ENCODE data around the gene CDHR5. TPM values are rescaled to one million over a fixed set of nuclear protein-coding genes. Genes with fewer than 3 reads are reported as not detected.

Gene CDHR5
- polyA plus RNA-seq, 2 donors: 0.02 to 0.08 TPM

- H3K4me1 ChIP-seq (ENCODE audit: control insufficient read depth in 2 of 2, insufficient read depth in 2 of 2, low read length in 1 of 2): peaks cover 10 to 33% of the 10 kb centered on the region in 2 donors
- H3K36me3 ChIP-seq (ENCODE audit: control insufficient read depth in 2 of 2, insufficient read depth in 2 of 2, low read length in 1 of 2): peaks cover 0 to 13% of the 10 kb centered on the region in 2 donors
- no peaks in the 10 kb centered on the region for H3K9me3 ChIP-seq (ENCODE audit: control insufficient read depth in 2 of 2, insufficient read depth in 1 of 2, low read depth in 1 of 2, low read length in 1 of 2)
- H3K4me3 ChIP-seq (ENCODE audit: low read depth in 1 of 2, low read length in 2 of 2): peak overlapping the region in 1 of 2 donors; percentile 28
- WGBS, 2 donors: 33 to 44% methylated on average over 55 of the region's 55 CpGs
- peaks cover 0 to 18% of the 10 kb centered on the region in 2 donors for H3K27me3 ChIP-seq (ENCODE audit: control insufficient read depth in 1 of 2, insufficient read depth in 2 of 2, low read length in 2 of 2)
- H3K27ac ChIP-seq (ENCODE audit: low read depth in 2 of 2, low read length in 1 of 2): no peak overlapping the region
Measured at GRCh38 chr11:637593-638521, 13.1 kb upstream of the CDHR5 start.

DNA sequence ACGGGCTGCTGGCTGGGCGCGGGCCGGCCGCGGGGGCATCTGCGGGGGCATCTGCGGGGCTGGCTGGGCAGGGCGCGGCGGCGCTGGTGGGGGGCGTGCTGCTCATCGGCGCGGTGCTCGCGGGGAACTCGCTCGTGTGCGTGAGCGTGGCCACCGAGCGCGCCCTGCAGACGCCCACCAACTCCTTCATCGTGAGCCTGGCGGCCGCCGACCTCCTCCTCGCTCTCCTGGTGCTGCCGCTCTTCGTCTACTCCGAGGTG is 12.5 kb upstream of the CDHR5 start:
- H3K4me3 ChIP-seq (ENCODE audit: low read depth in 1 of 2, low read length in 2 of 2): peak overlapping the region; percentile 11 to 28
- no peaks in the 10 kb centered on the region for H3K9me3 ChIP-seq (ENCODE audit: control insufficient read depth in 2 of 2, insufficient read depth in 1 of 2, low read depth in 1 of 2, low read length in 1 of 2)
- H3K36me3 ChIP-seq (ENCODE audit: control insufficient read depth in 2 of 2, insufficient read depth in 2 of 2, low read length in 1 of 2): peaks cover 0 to 10% of the 10 kb centered on the region in 2 donors
- 3 to 6% methylated on average over 13 to 34 of the region's 34 CpGs for WGBS, 2 donors
- H3K27ac ChIP-seq (ENCODE audit: low read depth in 2 of 2, low read length in 1 of 2): no peak overlapping the region
- H3K4me1 ChIP-seq (ENCODE audit: control insufficient read depth in 2 of 2, insufficient read depth in 2 of 2, low read length in 1 of 2): peaks cover 10 to 29% of the 10 kb centered on the region in 2 donors
- peaks cover 0 to 18% of the 10 kb centered on the region in 2 donors for H3K27me3 ChIP-seq (ENCODE audit: control insufficient read depth in 1 of 2, insufficient read depth in 2 of 2, low read length in 2 of 2)

- H3K27ac ChIP-seq (ENCODE audit: low read depth in 2 of 2, low read length in 1 of 2): no peak within 1 kb of the TSS
- peak within 1 kb of the TSS; percentile 11 to 28 for H3K4me3 ChIP-seq (ENCODE audit: low read depth in 1 of 2, low read length in 2 of 2)
- H3K9me3 ChIP-seq (ENCODE audit: control insufficient read depth in 2 of 2, insufficient read depth in 1 of 2, low read depth in 1 of 2, low read length in 1 of 2): no peaks in the 10 kb centered on the region
- H3K4me1 ChIP-seq (ENCODE audit: control insufficient read depth in 2 of 2, insufficient read depth in 2 of 2, low read length in 1 of 2): peaks cover 10 to 29% of the 10 kb centered on the region in 2 donors
- peaks cover 0 to 6% of the 10 kb centered on the region in 2 donors for H3K36me3 ChIP-seq (ENCODE audit: control insufficient read depth in 2 of 2, insufficient read depth in 2 of 2, low read length in 1 of 2)
- peaks cover 0 to 18% of the 10 kb centered on the region in 2 donors for H3K27me3 ChIP-seq (ENCODE audit: control insufficient read depth in 1 of 2, insufficient read depth in 2 of 2, low read length in 2 of 2)
- WGBS, 2 donors: 17 to 19% methylated on average over 72 to 100 of the region's 100 CpGs
Measured at GRCh38 chr11:636511-637332, 12.0 kb upstream of the CDHR5 start, which contains the start of gene DRD4. TSS of gene DRD4 (plus strand) at chr11:637269. CDS start at chr11:637305, 36 bp downstream.

GRCh38 chr11:635945-636510 is 11.3 kb upstream of the CDHR5 start:
- Histone ChIP-seq H3K9me3 (ENCODE audit: control insufficient read depth in 2 of 2, insufficient read depth in 1 of 2, low read depth in 1 of 2, low read length in 1 of 2) (no peaks in the 10 kb centered on the region), H3K4me1 (ENCODE audit: control insufficient read depth in 2 of 2, insufficient read depth in 2 of 2, low read length in 1 of 2) (peaks cover 10 to 29% of the 10 kb centered on the region in 2 donors), H3K27me3 (ENCODE audit: control insufficient read depth in 1 of 2, insufficient read depth in 2 of 2, low read length in 2 of 2) (peaks cover 0 to 18% of the 10 kb centered on the region in 2 donors), H3K4me3 (ENCODE audit: low read depth in 1 of 2, low read length in 2 of 2) (no peak overlapping the region), H3K36me3 (ENCODE audit: control insufficient read depth in 2 of 2, insufficient read depth in 2 of 2, low read length in 1 of 2) (no peaks in the 10 kb centered on the region), H3K27ac (ENCODE audit: low read depth in 2 of 2, low read length in 1 of 2) (no peak overlapping the region)
- 64 to 79% methylated on average over 22 of the region's 22 CpGs for WGBS, 2 donors

DNA sequence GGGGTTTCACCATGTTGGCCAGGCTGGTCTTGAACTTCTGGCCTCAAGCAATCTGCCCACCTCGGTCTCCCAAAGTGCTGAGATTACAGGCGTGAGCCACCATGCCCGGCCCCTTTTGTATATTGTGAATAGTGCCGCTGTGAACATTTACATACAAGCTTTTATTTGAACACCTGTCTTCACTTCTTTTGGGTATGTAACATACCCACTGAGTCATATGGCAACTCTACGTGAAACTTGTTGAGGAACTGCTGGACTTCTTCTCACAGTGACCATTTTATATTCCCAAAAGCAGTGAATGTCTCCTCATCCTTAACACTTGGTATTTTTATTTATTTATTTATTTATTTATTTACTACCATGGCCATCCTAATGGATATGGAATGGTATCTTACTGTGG is 6.1 kb upstream of the CDHR5 start:
- peaks cover 0 to 3% of the 10 kb centered on the region in 2 donors for H3K36me3 ChIP-seq (ENCODE audit: control insufficient read depth in 2 of 2, insufficient read depth in 2 of 2, low read length in 1 of 2)
- no peak overlapping the region for H3K27ac ChIP-seq (ENCODE audit: low read depth in 2 of 2, low read length in 1 of 2)
- H3K4me3 ChIP-seq (ENCODE audit: low read depth in 1 of 2, low read length in 2 of 2): no peak overlapping the region
- H3K9me3 ChIP-seq (ENCODE audit: control insufficient read depth in 2 of 2, insufficient read depth in 1 of 2, low read depth in 1 of 2, low read length in 1 of 2): no peaks in the 10 kb centered on the region
- no peaks in the 10 kb centered on the region for H3K27me3 ChIP-seq (ENCODE audit: control insufficient read depth in 1 of 2, insufficient read depth in 2 of 2, low read length in 2 of 2)
- peaks cover 2 to 5% of the 10 kb centered on the region in 2 donors for H3K4me1 ChIP-seq (ENCODE audit: control insufficient read depth in 2 of 2, insufficient read depth in 2 of 2, low read length in 1 of 2)
- WGBS, 2 donors: 89 to 92% methylated on average over 5 of the region's 5 CpGs

DNA sequence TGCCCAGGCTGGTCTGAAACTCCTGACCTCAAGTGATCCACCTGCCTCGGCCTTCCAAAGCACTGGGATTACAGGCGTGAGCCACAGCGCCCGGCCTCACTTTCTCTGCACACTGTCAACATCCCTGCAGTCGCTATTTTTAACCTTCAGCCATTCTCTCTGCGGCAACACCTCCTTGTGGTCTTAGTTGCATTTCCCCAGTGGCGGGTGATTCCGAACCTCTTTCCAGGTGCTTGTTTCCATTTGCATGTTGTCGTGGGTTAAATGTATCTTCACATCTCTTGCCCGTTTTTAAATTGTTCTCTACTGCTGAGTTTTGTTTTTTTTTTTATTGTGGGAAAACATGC is 4.5 kb upstream of the CDHR5 start:
- H3K27ac ChIP-seq (ENCODE audit: low read depth in 2 of 2, low read length in 1 of 2): no peak overlapping the region
- H3K36me3 ChIP-seq (ENCODE audit: control insufficient read depth in 2 of 2, insufficient read depth in 2 of 2, low read length in 1 of 2): peaks cover 0 to 3% of the 10 kb centered on the region in 2 donors
- no peak overlapping the region for H3K4me3 ChIP-seq (ENCODE audit: low read depth in 1 of 2, low read length in 2 of 2)
- no peaks in the 10 kb centered on the region for H3K9me3 ChIP-seq (ENCODE audit: control insufficient read depth in 2 of 2, insufficient read depth in 1 of 2, low read depth in 1 of 2, low read length in 1 of 2)
- WGBS, 2 donors: 57 to 58% methylated on average over 10 of the region's 10 CpGs
- H3K27me3 ChIP-seq (ENCODE audit: control insufficient read depth in 1 of 2, insufficient read depth in 2 of 2, low read length in 2 of 2): no peaks in the 10 kb centered on the region
- H3K4me1 ChIP-seq (ENCODE audit: control insufficient read depth in 2 of 2, insufficient read depth in 2 of 2, low read length in 1 of 2): peaks cover 4 to 5% of the 10 kb centered on the region in 2 donors

- no peak overlapping the region for H3K27ac ChIP-seq (ENCODE audit: low read depth in 2 of 2, low read length in 1 of 2)
Measured at GRCh38 chr11:628056-628455, 3.3 kb upstream of the CDHR5 start.

DNA sequence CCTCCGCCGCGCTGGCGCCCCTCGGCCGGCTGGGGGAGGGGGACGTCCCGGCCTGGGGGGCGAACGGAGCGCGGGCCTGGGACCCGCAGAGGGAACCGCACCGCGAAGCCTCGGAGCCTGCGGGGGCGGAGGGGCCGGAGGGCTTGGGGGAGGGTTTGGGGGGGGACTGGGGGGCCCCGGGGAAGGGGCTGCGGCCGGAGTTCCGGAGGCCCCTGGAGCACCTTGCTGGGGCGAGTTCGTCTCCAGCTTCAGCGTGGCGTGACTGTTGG is 2.5 kb upstream of the CDHR5 start:
- H3K4me3 ChIP-seq (ENCODE audit: low read depth in 1 of 2, low read length in 2 of 2): no peak overlapping the region

More at GRCh38 chr11:628056-628455, 3.3 kb upstream of the CDHR5 start:
- 93 to 94% methylated on average over 31 of the region's 31 CpGs for WGBS, 2 donors
- H3K4me3 ChIP-seq (ENCODE audit: low read depth in 1 of 2, low read length in 2 of 2): no peak overlapping the region
- no peaks in the 10 kb centered on the region for H3K9me3 ChIP-seq (ENCODE audit: control insufficient read depth in 2 of 2, insufficient read depth in 1 of 2, low read depth in 1 of 2, low read length in 1 of 2)
- H3K36me3 ChIP-seq (ENCODE audit: control insufficient read depth in 2 of 2, insufficient read depth in 2 of 2, low read length in 1 of 2): peaks cover 0 to 3% of the 10 kb centered on the region in 2 donors
- no peaks in the 10 kb centered on the region for H3K27me3 ChIP-seq (ENCODE audit: control insufficient read depth in 1 of 2, insufficient read depth in 2 of 2, low read length in 2 of 2)
- peaks cover 5 to 6% of the 10 kb centered on the region in 2 donors for H3K4me1 ChIP-seq (ENCODE audit: control insufficient read depth in 2 of 2, insufficient read depth in 2 of 2, low read length in 1 of 2)

GRCh38 chr11:626475-627307 is 1.9 kb upstream of the CDHR5 start, which contains the start of gene SCT:
TSS of gene SCT (minus strand) at chr11:627181. CDS start at chr11:627143, 38 bp downstream.
- H3K27ac ChIP-seq (ENCODE audit: low read depth in 2 of 2, low read length in 1 of 2): no peak within 1 kb of the TSS
- 12 to 18% methylated on average over 47 to 72 of the region's 72 CpGs for WGBS, 2 donors

More for the DNA sequence above, 2.5 kb upstream of the CDHR5 start:
- Histone ChIP-seq H3K4me1 (ENCODE audit: control insufficient read depth in 2 of 2, insufficient read depth in 2 of 2, low read length in 1 of 2) (peaks cover 5 to 6% of the 10 kb centered on the region in 2 donors), H3K27ac (ENCODE audit: low read depth in 2 of 2, low read length in 1 of 2) (no peak overlapping the region), H3K36me3 (ENCODE audit: control insufficient read depth in 2 of 2, insufficient read depth in 2 of 2, low read length in 1 of 2) (peaks cover 0 to 3% of the 10 kb centered on the region in 2 donors), H3K27me3 (ENCODE audit: control insufficient read depth in 1 of 2, insufficient read depth in 2 of 2, low read length in 2 of 2) (no peaks in the 10 kb centered on the region), H3K9me3 (ENCODE audit: control insufficient read depth in 2 of 2, insufficient read depth in 1 of 2, low read depth in 1 of 2, low read length in 1 of 2) (no peaks in the 10 kb centered on the region)
- 22 to 24% methylated on average over 12 to 28 of the region's 28 CpGs for WGBS, 2 donors

More at GRCh38 chr11:626475-627307, 1.9 kb upstream of the CDHR5 start, which contains the start of gene SCT:
- H3K27me3 ChIP-seq (ENCODE audit: control insufficient read depth in 1 of 2, insufficient read depth in 2 of 2, low read length in 2 of 2): no peaks in the 10 kb centered on the region
- peaks cover 0 to 3% of the 10 kb centered on the region in 2 donors for H3K36me3 ChIP-seq (ENCODE audit: control insufficient read depth in 2 of 2, insufficient read depth in 2 of 2, low read length in 1 of 2)
- H3K9me3 ChIP-seq (ENCODE audit: control insufficient read depth in 2 of 2, insufficient read depth in 1 of 2, low read depth in 1 of 2, low read length in 1 of 2): no peaks in the 10 kb centered on the region
- H3K4me1 ChIP-seq (ENCODE audit: control insufficient read depth in 2 of 2, insufficient read depth in 2 of 2, low read length in 1 of 2): peaks cover 5 to 6% of the 10 kb centered on the region in 2 donors
- no peak within 1 kb of the TSS for H3K4me3 ChIP-seq (ENCODE audit: low read depth in 1 of 2, low read length in 2 of 2)
